Hepatocyte (in vitro differentiated cells): ENCODE measurements around the gene SH3BP2.

ENCODE experiments used
- CTCF ChIP-seq: fragments of 200-600 bp; sonication (generic); IDR thresholded peaks from 2 replicates; pipeline ENCODE4 v1.5.1; 2016; ENCODE audit warnings: antibody characterized with exemption, mild to moderate bottlenecking; ENCODE audit not compliant: poor library complexity
- EZH2phosphoT487 ChIP-seq: fragments of 200-600 bp; sonication (generic); IDR thresholded peaks from one replicate; pipeline ENCODE4 v1.6.1; 2018; ENCODE audit warnings: antibody characterized with exemption, mild to moderate bottlenecking, low read depth, moderate library complexity; ENCODE audit not compliant: unreplicated experiment, severe bottlenecking

GRCh38 chr4:2798399-2799223 lies 5.7 kb downstream of the SH3BP2 start:
- TF ChIP-seq CTCF = no peak
- no peak for TF ChIP-seq EZH2phosphoT487
